Thoracic aorta (tissue), 2 donors: ENCODE results near the gene CTIF. TPM values are rescaled to one million over a fixed set of nuclear protein-coding genes. Genes with fewer than 3 reads are reported as not detected.

ENCODE experiments used
- ATAC-seq: fragments of 150-250 bp; one replicate; pipeline ENCODE4 v1.8.0; 2017; ENCODE audit warnings: low read depth; ENCODE audit not compliant: insufficient number of reproducible peaks, low FRiP score
- DNase-seq: peaks from one replicate; pipeline ENCODE4 v3.0.0-alpha.2; 2020; ENCODE audit warnings: low spot score
- H3K27ac ChIP-seq, 2 donors: fragments of 200-600 bp; sonication (generic); 1 replicate in 1 of 2; 2 replicates in 1 of 2; pipeline ENCODE4 v1.5.1; 2016; ENCODE audit warnings: mild to moderate bottlenecking in 2 of 2, moderate library complexity in 2 of 2
- H3K27me3 ChIP-seq: fragments of 200-600 bp; sonication (generic); replicated peaks from 2 replicates; pipeline ENCODE4 v1.6.0; 2016; ENCODE audit warnings: mild to moderate bottlenecking; ENCODE audit not compliant: insufficient read depth
- H3K36me3 ChIP-seq: fragments of 200-600 bp; sonication (generic); one replicate; pipeline ENCODE4 v1.5.1; 2016
- H3K4me1 ChIP-seq, 2 donors: fragments of 200-600 bp; sonication (generic); 1 replicate in 1 of 2; 2 replicates in 1 of 2; pipeline versions ENCODE4 v1.5.1 to v1.6.0; 2016; ENCODE audit warnings: low read depth in 2 of 2, mild to moderate bottlenecking in 1 of 2; ENCODE audit not compliant: control insufficient read depth in 1 of 2
- H3K4me3 ChIP-seq: fragments of 200-600 bp; sonication (generic); 2 replicates; pipeline ENCODE4 v1.5.1; 2016; ENCODE audit warnings: mild to moderate bottlenecking
- H3K9me3 ChIP-seq: fragments of 200-600 bp; sonication (generic); 2 replicates; pipeline ENCODE4 v1.5.1; 2016
- total RNA-seq, 2 donors: library from RNA; depleted of rRNA; stranded (reverse); fragments of >200 nt; gene quantifications; one replicate each; pipeline versions ENCODE4 v1.1.0 to v1.2.3, GENCODE V29; 2016
- TF ChIP-seq, protein P1 (sequence below): fragments of 200-600 bp; sonication (generic); IDR thresholded peaks from one replicate; pipeline ENCODE4 v1.5.1; 2019; ENCODE audit warnings: antibody characterized with exemption

Gene CTIF
- total RNA-seq, 2 donors from 2014 or later = 63.3 to 125 TPM

DNA sequence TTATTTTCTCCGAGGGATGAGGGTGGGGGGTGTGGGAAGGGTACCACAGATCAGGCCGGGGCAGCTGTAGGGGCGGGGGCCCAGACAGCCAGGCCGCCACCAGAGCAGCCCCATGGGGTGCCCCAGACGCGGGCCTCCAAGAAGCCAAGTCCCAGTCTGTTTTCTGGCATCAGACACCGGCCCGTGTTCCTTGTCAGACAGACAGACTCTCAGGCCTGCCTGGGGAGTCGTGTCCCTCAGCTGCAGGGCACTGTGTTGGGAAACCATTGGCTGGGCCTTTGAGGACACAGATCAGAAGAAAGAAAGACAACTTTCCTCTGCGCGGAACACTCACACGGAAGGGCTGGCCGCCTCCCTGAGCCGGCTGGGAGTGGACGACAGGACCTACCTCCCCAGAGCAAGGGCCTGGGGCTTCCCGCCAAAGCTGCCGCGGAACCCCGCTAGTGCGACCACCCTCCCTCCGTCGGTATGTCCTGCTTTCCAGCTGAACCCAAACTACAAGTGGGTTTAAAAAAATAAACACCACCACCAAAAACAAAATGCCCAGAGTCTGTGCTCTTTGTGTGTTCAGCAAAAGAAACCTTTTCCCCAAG, 323.9 kb downstream of the CTIF start:
- Histone ChIP-seq H3K4me1 (peaks cover 0 to 34% of the 10 kb centered on the region in 2 donors), H3K4me3 (no peak overlapping the region), H3K9me3 (no peaks in the 10 kb centered on the region), H3K27me3 (no peaks in the 10 kb centered on the region), H3K36me3 (peaks cover 14% of the 10 kb centered on the region), H3K27ac (peak overlapping the region; percentile 11 to 46)
- ATAC-seq (no peak), DNase-seq (no peak)
- TF ChIP-seq, protein P1, sequence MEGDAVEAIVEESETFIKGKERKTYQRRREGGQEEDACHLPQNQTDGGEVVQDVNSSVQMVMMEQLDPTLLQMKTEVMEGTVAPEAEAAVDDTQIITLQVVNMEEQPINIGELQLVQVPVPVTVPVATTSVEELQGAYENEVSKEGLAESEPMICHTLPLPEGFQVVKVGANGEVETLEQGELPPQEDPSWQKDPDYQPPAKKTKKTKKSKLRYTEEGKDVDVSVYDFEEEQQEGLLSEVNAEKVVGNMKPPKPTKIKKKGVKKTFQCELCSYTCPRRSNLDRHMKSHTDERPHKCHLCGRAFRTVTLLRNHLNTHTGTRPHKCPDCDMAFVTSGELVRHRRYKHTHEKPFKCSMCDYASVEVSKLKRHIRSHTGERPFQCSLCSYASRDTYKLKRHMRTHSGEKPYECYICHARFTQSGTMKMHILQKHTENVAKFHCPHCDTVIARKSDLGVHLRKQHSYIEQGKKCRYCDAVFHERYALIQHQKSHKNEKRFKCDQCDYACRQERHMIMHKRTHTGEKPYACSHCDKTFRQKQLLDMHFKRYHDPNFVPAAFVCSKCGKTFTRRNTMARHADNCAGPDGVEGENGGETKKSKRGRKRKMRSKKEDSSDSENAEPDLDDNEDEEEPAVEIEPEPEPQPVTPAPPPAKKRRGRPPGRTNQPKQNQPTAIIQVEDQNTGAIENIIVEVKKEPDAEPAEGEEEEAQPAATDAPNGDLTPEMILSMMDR = no peak

DNA sequence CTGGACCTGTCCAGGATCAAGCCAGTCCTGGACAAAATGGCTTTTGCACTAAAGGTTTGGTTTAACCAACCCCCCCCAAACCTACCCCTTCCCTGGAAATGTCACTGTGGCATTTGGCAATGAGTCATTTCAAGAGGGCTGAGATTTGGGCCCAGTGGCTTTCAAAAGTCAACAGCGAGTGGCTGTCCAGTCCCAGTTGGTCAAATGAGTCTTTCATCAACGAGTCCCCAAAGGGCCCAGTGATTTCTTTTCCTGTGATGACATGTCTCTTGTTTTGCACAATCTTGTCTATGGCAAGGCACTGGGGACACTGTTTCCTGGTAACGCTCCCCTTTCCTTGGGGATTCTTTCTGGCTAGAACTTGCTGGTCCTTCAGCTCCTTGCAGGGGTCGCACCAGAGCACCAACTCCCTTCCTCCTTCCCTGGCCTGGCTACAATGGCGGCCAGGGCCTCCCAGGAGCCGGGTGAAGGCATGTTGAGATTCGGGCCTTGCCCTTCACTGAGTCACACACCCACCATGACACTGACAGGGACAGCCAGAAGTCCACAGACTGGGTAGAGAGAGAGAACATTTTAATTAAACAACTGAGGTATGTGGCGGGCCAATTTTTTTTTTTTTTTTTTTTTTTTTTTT, 324.7 kb downstream of the CTIF start:
- no peak overlapping the region for H3K4me3 ChIP-seq
- H3K27ac ChIP-seq = peak overlapping the region; percentile 11 to 46
- H3K36me3 ChIP-seq = peaks cover 14% of the 10 kb centered on the region
- DNase-seq (no peak), ATAC-seq (no peak)
- peaks cover under 1 to 34% of the 10 kb centered on the region in 2 donors for H3K4me1 ChIP-seq
- TF ChIP-seq, protein P1 = no peak
- no peaks in the 10 kb centered on the region for H3K9me3 ChIP-seq
- no peaks in the 10 kb centered on the region for H3K27me3 ChIP-seq

DNA sequence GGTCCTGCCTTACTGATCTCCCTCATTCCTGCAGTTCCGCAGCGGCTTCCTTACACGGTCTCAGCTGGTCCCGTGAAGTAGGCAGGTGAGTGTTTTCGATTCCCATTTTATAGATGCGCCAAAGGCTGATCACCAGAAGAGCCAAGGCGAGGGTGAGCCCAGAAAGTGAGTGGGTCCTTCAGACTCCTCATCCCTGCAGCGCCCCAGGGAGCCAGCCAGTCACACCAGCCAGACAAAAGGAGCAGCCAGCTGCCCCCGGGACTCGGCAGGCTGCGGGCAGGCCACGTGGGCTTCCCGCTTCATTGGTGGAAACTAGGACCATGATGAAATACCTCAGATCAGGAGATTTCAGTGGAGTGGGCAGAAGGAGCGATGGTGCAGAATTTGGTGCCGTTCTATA, 326.0 kb downstream of the CTIF start:
- ATAC-seq (no peak), DNase-seq (no peak)
- TF ChIP-seq, protein P1 = no peak
- H3K36me3 ChIP-seq = peaks cover 12% of the 10 kb centered on the region
- no peak overlapping the region for H3K27ac ChIP-seq
- H3K9me3 ChIP-seq = no peaks in the 10 kb centered on the region
- H3K4me1 ChIP-seq = peaks cover 5 to 41% of the 10 kb centered on the region in 2 donors
- no peaks in the 10 kb centered on the region for H3K27me3 ChIP-seq
- no peak overlapping the region for H3K4me3 ChIP-seq

DNA sequence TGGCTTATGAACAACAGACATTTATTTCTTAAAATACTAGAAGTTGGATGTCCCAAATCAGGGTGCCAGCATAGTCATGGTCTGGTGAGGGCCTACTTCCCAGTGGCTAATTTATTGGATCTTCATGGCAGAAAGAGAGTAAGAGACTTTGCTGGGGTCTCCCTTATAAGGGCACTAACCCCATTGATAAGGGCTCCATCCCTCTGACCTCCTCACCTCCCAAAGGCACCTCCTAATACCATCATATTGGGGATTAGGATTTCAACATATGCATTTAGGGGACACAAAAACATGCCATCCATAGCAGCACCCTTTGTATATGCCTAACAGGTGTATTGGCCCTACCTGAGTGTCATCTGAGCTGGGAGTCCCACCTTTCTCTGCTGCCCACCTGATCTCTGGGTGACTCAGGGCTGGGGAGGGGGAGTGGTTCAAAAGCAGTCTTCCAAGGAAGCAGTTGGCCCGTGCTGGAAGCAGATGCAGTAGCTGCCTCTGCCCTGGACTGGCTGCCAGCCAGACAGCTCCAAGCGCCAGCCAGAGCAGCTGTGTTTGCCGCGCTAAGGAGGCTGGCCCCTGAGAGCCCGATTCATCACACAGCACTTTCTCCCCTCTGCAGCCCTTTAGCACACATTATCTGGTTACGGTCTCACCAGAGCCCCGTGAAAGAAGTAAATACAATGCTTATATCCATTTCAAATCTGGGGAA, 327.4 kb downstream of the CTIF start:
- H3K27me3 ChIP-seq = no peaks in the 10 kb centered on the region
- no peak overlapping the region for H3K27ac ChIP-seq
- DNase-seq = no peak

DNA sequence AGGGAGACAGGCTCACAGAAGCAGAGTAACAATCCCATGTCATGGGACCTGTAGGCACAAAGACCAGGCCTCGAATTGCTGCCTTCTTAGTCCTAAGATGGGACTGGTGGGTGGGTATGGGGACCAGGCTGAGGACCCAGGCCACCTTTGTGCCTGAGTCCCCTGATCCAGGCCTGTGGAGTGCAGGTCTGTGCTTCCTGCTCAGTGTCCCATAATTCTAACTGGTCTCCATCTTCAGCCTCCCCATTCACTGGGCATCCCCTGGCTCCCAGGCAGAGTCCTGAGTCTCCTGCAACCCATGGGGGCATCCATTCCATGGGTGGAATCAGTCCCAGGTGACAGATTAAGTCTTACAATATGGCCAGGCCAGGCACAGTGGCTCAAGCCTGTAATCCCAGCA, 328.0 kb downstream of the CTIF start:
- no peaks in the 10 kb centered on the region for H3K9me3 ChIP-seq
- peaks cover 5% of the 10 kb centered on the region for H3K36me3 ChIP-seq
- H3K27ac ChIP-seq = no peak overlapping the region
- no peaks in the 10 kb centered on the region for H3K27me3 ChIP-seq
- no peak overlapping the region for H3K4me3 ChIP-seq
- DNase-seq = no peak
- H3K4me1 ChIP-seq = peaks cover 5 to 41% of the 10 kb centered on the region in 2 donors
- ATAC-seq = no peak
- TF ChIP-seq, protein P1 = no peak

More for the DNA sequence above, 327.4 kb downstream of the CTIF start:
- no peaks in the 10 kb centered on the region for H3K9me3 ChIP-seq
- H3K4me3 ChIP-seq = no peak overlapping the region
- H3K36me3 ChIP-seq = peaks cover 5% of the 10 kb centered on the region
- H3K4me1 ChIP-seq = peaks cover 5 to 41% of the 10 kb centered on the region in 2 donors
- no peak for ATAC-seq
- TF ChIP-seq, protein P1 = no peak
